Peyer's patch (tissue), 4 donors: ENCODE results near the gene RSPH9.
A peak's percentile ranks its signal among the peaks of the same experiment; 100 is the strongest.

ENCODE experiments used
- POLR2A ChIP-seq, 2 donors: fragments of 450-650 bp; IDR thresholded peaks; one replicate each; pipeline ENCODE4 v1.5.1; 2017; ENCODE audit warnings: antibody characterized with exemption in 2 of 2, mild to moderate bottlenecking in 2 of 2, moderate library complexity in 2 of 2
- TF ChIP-seq, protein P1 (sequence below), 6 experiments: fragments of 450-650 bp in 4 of 6; fragments of 200-600 bp in 2 of 6; sonication (generic) in 1 of 6; IDR thresholded peaks; one replicate each; pipeline ENCODE4 v1.5.1; 2017 to 2019; ENCODE audit warnings: antibody characterized with exemption in 6 of 6, mild to moderate bottlenecking in 3 of 6, moderate library complexity in 1 of 6

DNA sequence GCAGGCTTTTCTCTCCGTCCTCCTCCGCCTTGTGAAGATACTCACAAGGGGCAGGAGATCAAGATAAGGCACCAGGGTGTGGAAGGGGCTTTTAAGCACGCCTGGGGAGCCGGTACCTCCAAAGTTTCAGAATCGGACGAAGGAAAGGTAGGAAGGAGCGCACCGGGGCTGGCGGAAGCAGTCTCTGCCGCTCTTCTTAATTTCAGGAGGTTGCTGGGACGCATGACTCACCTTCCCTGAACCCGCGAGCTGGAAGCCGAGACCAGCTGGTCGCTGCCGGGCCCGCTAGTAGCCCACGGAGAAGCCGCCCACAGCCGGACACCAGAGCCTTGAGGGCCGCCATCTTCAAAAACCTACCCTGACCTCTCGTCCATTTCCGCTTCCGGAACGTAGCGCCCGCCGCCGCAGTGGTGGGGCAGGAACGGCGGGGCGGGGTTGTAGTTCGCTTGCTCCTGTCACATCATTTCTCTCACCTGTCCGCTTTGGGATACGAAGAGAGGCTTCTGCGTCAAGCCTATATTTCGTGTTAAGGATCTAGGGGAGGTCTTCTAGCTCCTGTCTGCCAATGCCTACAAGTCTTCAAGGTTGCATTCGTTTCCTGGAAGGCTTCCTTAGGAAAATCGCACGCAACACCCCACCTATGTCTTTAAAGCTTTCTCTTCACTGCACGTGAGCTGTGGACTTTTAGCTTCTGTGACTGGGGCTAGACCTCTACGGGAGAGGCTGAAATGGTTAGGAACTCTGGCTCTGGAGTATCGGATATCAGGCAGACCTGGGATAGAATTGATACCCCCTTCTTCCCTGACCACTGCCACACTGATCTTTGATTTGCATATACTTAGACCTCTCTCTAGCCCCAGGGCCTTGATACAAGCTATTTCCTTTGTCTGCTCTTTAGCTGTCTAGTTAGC lies 42.9 kb downstream of the RSPH9 start, which contains the start of gene MRPS18A:
- TF ChIP-seq, protein P1, sequence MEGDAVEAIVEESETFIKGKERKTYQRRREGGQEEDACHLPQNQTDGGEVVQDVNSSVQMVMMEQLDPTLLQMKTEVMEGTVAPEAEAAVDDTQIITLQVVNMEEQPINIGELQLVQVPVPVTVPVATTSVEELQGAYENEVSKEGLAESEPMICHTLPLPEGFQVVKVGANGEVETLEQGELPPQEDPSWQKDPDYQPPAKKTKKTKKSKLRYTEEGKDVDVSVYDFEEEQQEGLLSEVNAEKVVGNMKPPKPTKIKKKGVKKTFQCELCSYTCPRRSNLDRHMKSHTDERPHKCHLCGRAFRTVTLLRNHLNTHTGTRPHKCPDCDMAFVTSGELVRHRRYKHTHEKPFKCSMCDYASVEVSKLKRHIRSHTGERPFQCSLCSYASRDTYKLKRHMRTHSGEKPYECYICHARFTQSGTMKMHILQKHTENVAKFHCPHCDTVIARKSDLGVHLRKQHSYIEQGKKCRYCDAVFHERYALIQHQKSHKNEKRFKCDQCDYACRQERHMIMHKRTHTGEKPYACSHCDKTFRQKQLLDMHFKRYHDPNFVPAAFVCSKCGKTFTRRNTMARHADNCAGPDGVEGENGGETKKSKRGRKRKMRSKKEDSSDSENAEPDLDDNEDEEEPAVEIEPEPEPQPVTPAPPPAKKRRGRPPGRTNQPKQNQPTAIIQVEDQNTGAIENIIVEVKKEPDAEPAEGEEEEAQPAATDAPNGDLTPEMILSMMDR (IDR thresholded peaks at IDR 0.05) = no peak
- TF ChIP-seq POLR2A (IDR thresholded peaks at IDR 0.05) = peak; percentile 9 to 51
